Gastrocnemius medialis (tissue), 4 donors: ENCODE results near the gene PUM1.

Source experiments
- CTCF ChIP-seq, 5 experiments: fragments of 450-650 bp in 3 of 5; fragments of 200-600 bp in 2 of 5; sonication (generic) in 2 of 5; IDR thresholded peaks in 4 of 5; conservative IDR thresholded peaks in 1 of 5; 1 replicate in 4 of 5; 2 replicates in 1 of 5; pipeline ENCODE4 v1.5.1; 2016 to 2019; ENCODE audit warnings: antibody characterized with exemption in 5 of 5, mild to moderate bottlenecking in 3 of 5, moderate library complexity in 3 of 5
- POLR2A ChIP-seq, 2 donors: fragments of 450-650 bp; IDR thresholded peaks; one replicate each; pipeline ENCODE4 v1.6.1; 2017; ENCODE audit warnings: antibody characterized with exemption in 2 of 2, mild to moderate bottlenecking in 2 of 2, moderate library complexity in 2 of 2

GRCh38 chr1:30950700-30951099 lies 114.8 kb downstream of the PUM1 start:
- no peak for TF ChIP-seq CTCF (IDR thresholded peaks at IDR 0.05 in 4 of 5, conservative IDR thresholded peaks at IDR 0.05 in 1 of 5)
- TF ChIP-seq POLR2A (IDR thresholded peaks at IDR 0.05): no peak
